Caco-2 (cell line): Measurements from ENCODE around the gene KCTD8. TPM values are rescaled to one million over a fixed set of nuclear protein-coding genes. Genes with fewer than 3 reads are reported as not detected.

ENCODE experiments used
- BruUV-seq: library from RNA; stranded (reverse); fragments of 400-500 nt; replicated peaks from 2 replicates; lab custom pipeline; 2021; lab: Mats Ljungman, UMichigan
- CTCF ChIA-PET: fragments of 300-600 bp; sonication (Branson Sonifier 250); formaldehyde crosslinking; loops from one replicate; lab custom pipeline; 2022; ENCODE audit warnings: antibody characterized with exemption; lab: Charles Lee
- POLR2A ChIA-PET: fragments of 300-600 bp; sonication (Branson Sonifier 250); formaldehyde crosslinking; loops from one replicate; lab custom pipeline; 2022; ENCODE audit warnings: antibody characterized with exemption; lab: Charles Lee
- DNase-seq, 2 experiments: peaks; one replicate each; pipeline versions ENCODE4 v3.0.0 to v3.0.0-alpha.2; 2020 to 2022
- H3K27me3 ChIP-seq: replicated peaks from 2 replicates; pipeline ENCODE4 v1.6.0; 2011; ENCODE audit warnings: low read length; ENCODE audit not compliant: control insufficient read depth, insufficient read depth
- H3K36me3 ChIP-seq: 2 replicates; pipeline ENCODE4 v1.5.1; 2011; ENCODE audit warnings: low read length; ENCODE audit not compliant: control insufficient read depth, insufficient read depth
- H3K4me1 ChIP-seq: fragments of 250-450 bp; sonication (Bioruptor Pico); 2 replicates; pipeline ENCODE4 v1.5.1; 2020; ENCODE audit warnings: mild to moderate bottlenecking
- H3K4me3 ChIP-seq: 2 replicates; pipeline ENCODE4 v1.5.1; 2011; ENCODE audit warnings: low read depth, mild to moderate bottlenecking, control low read depth, low read length
- H3K9me3 ChIP-seq: fragments of 250-450 bp; sonication (Bioruptor Pico); 2 replicates; pipeline ENCODE4 v1.5.1; 2020; ENCODE audit warnings: mild to moderate bottlenecking, moderate library complexity
- H3K27ac Mint-ChIP-seq: one replicate; pipeline ENCODE4 v1.8.0; 2022; ENCODE audit warnings: mixed read lengths; ENCODE audit not compliant: unreplicated experiment
- H3K27me3 Mint-ChIP-seq: one replicate; pipeline ENCODE4 v1.8.0; 2022; ENCODE audit warnings: mixed read lengths; ENCODE audit not compliant: insufficient read depth, unreplicated experiment
- H3K36me3 Mint-ChIP-seq: one replicate; pipeline ENCODE4 v1.8.0; 2022; ENCODE audit warnings: mild to moderate bottlenecking, mixed read lengths; ENCODE audit not compliant: insufficient read depth, unreplicated experiment
- H3K4me1 Mint-ChIP-seq: one replicate; pipeline ENCODE4 v1.8.0; 2022; ENCODE audit warnings: low read depth, mixed read lengths; ENCODE audit not compliant: unreplicated experiment
- H3K4me3 Mint-ChIP-seq: one replicate; pipeline ENCODE4 v1.8.0; 2022; ENCODE audit warnings: mild to moderate bottlenecking, moderate library complexity, mixed read lengths; ENCODE audit not compliant: unreplicated experiment
- H3K9me3 Mint-ChIP-seq: one replicate; pipeline ENCODE4 v1.8.0; 2022; ENCODE audit warnings: mixed read lengths; ENCODE audit not compliant: unreplicated experiment
- intact Hi-C: fragments of 100-400 bp; cut with micrococcal nuclease; formaldehyde crosslinking; loops from one replicate; pipeline ENCODE4 v1.10.0; 2022; ENCODE audit not compliant: unreplicated experiment
- total RNA-seq: library from RNA; stranded (reverse); gene quantifications from 2 replicates; pipeline ENCODE4 v1.2.3, GENCODE V29; 2022
- TF ChIP-seq, protein P1 (sequence below), 2 experiments: fragments of 200-600 bp in 1 of 2; IDR thresholded peaks; 1 replicate in 1 of 2; 2 replicates in 1 of 2; pipeline versions ENCODE4 v1.5.1 to v1.8.0; 2011 to 2022; ENCODE audit warnings: antibody characterized with exemption in 1 of 2, control low read depth in 1 of 2, inconsistent platforms in 1 of 2, low read depth in 1 of 2, low read length in 1 of 2, mild to moderate bottlenecking in 1 of 2, moderate library complexity in 1 of 2; ENCODE audit not compliant: insufficient read depth in 1 of 2, severe bottlenecking in 1 of 2, unreplicated experiment in 1 of 2

Gene KCTD8
- total RNA-seq, 1 experiment from 2014 or later, result not detected

DNA sequence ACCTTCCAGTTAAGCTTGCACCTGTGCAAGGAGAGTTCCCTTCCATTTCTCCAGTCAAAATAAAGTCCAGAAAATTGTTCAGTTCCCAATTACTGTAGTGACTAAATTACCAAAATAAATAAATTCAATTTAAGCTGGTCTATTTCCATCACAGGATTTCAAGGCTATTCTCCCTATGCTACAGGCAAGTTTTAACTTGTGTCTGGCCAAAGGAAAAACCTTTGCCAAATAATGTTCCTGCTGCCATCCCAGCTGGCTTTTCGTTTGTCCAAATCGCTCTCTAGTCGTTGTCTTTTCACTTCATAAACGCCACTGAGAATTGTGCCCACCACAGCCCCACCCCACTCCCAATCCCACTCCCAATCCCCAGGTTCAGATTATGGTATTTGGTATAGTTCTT, 2.4 kb downstream of the KCTD8 start:
- POLR2A ChIA-PET, result no interaction called here
- BruUV-seq, result no TSS peak

DNA sequence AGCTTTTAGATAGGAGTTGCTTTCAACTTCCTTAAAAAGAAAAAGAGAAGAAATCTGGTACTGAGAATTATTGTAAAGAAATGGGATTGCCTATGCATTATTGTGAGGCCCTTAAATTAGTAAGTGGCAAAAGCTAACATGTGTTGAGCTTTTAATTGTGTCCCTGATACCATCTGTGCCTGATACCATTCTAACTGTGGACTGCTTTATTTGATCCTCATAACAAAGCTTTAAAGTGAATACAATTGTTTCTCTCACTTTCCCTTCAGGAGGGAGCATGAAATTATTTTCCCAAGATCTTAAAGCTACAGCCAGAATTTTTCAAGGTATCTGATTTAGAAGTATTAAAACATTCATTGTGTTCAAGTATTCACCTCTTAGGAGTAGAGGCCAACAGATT, 9.9 kb downstream of the KCTD8 start:
- intact Hi-C loops, result no loop called here
- ChIA-PET CTCF (interaction anchor here (0.6 kb wide), 1 partner anchor 18 kb away, joined by 3 read pairs; no protein-coding TSS in a partner anchor), POLR2A (no interaction called here)
- no peak overlapping the region for H3K4me3 ChIP-seq
- no peaks in the 10 kb centered on the region for H3K9me3 ChIP-seq
- H3K27me3 ChIP-seq, result no peaks in the 10 kb centered on the region
- H3K4me3 Mint-ChIP-seq, result no peak overlapping the region
- H3K4me1 Mint-ChIP-seq, result no peaks in the 10 kb centered on the region
- H3K36me3 Mint-ChIP-seq, result no peaks in the 10 kb centered on the region
- H3K27me3 Mint-ChIP-seq, result no peaks in the 10 kb centered on the region
- no peak overlapping the region for H3K27ac Mint-ChIP-seq
- BruUV-seq, result no TSS peak
- TF ChIP-seq, protein P1, sequence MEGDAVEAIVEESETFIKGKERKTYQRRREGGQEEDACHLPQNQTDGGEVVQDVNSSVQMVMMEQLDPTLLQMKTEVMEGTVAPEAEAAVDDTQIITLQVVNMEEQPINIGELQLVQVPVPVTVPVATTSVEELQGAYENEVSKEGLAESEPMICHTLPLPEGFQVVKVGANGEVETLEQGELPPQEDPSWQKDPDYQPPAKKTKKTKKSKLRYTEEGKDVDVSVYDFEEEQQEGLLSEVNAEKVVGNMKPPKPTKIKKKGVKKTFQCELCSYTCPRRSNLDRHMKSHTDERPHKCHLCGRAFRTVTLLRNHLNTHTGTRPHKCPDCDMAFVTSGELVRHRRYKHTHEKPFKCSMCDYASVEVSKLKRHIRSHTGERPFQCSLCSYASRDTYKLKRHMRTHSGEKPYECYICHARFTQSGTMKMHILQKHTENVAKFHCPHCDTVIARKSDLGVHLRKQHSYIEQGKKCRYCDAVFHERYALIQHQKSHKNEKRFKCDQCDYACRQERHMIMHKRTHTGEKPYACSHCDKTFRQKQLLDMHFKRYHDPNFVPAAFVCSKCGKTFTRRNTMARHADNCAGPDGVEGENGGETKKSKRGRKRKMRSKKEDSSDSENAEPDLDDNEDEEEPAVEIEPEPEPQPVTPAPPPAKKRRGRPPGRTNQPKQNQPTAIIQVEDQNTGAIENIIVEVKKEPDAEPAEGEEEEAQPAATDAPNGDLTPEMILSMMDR (IDR thresholded peaks at IDR 0.05; ENCODE audit: insufficient read depth in 1 of 2, low read depth in 1 of 2, low read length in 1 of 2, severe bottlenecking in 1 of 2, unreplicated experiment in 1 of 2), result no peak
- no peaks in the 10 kb centered on the region for H3K9me3 Mint-ChIP-seq
- no peaks in the 10 kb centered on the region for H3K36me3 ChIP-seq
- H3K4me1 ChIP-seq, result no peaks in the 10 kb centered on the region
- no peak for DNase-seq

More for the DNA sequence above, 2.4 kb downstream of the KCTD8 start:
- Mint-ChIP-seq H3K4me3 (no peak overlapping the region), H3K9me3 (no peaks in the 10 kb centered on the region), H3K27ac (no peak overlapping the region), H3K27me3 (no peaks in the 10 kb centered on the region), H3K4me1 (no peaks in the 10 kb centered on the region), H3K36me3 (no peaks in the 10 kb centered on the region)
- Histone ChIP-seq H3K4me3 (no peak overlapping the region), H3K9me3 (no peaks in the 10 kb centered on the region), H3K4me1 (no peaks in the 10 kb centered on the region), H3K36me3 (no peaks in the 10 kb centered on the region), H3K27me3 (no peaks in the 10 kb centered on the region)
- DNase-seq, result no peak
- intact Hi-C loops, result no loop called here
- CTCF ChIA-PET, result no interaction called here
- TF ChIP-seq, protein P1 (IDR thresholded peaks at IDR 0.05; ENCODE audit: insufficient read depth in 1 of 2, low read depth in 1 of 2, low read length in 1 of 2, severe bottlenecking in 1 of 2, unreplicated experiment in 1 of 2), result no peak

DNA sequence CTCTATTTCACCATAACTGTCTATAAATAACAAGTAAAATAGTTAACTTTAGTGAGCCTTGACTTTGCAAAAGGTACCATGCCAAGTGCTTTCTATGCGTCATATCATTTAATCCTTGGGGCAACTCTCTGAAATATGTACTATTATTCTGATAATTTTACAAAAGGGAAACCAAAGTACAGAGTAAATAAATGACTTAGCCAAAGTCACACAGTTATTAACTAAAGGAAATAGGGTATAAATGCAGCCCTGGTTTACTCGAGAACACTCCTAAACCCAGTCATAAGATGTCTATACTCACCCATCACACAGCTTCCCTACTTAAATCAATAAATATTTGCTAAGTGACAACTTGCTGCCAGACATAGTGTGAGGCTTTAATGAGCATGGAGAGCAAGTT, 14.4 kb downstream of the KCTD8 start:
- H3K36me3 Mint-ChIP-seq, result no peaks in the 10 kb centered on the region
- TF ChIP-seq, protein P1 (IDR thresholded peaks at IDR 0.05; ENCODE audit: insufficient read depth in 1 of 2, low read depth in 1 of 2, low read length in 1 of 2, severe bottlenecking in 1 of 2, unreplicated experiment in 1 of 2), result no peak
- H3K36me3 ChIP-seq, result no peaks in the 10 kb centered on the region
- POLR2A ChIA-PET, result no interaction called here
- H3K4me1 Mint-ChIP-seq, result no peaks in the 10 kb centered on the region
- H3K4me1 ChIP-seq, result no peaks in the 10 kb centered on the region
- no peak overlapping the region for H3K4me3 ChIP-seq
- H3K9me3 ChIP-seq, result no peaks in the 10 kb centered on the region
- intact Hi-C loops, result no loop called here
- H3K27ac Mint-ChIP-seq, result no peak overlapping the region
- no TSS peak for BruUV-seq
- no peaks in the 10 kb centered on the region for H3K9me3 Mint-ChIP-seq
- H3K27me3 Mint-ChIP-seq, result no peaks in the 10 kb centered on the region
- H3K4me3 Mint-ChIP-seq, result no peak overlapping the region
- CTCF ChIA-PET, result no interaction called here
- DNase-seq, result no peak
- no peaks in the 10 kb centered on the region for H3K27me3 ChIP-seq
